Measurements from ENCODE around the gene SPATA13.

DNA sequence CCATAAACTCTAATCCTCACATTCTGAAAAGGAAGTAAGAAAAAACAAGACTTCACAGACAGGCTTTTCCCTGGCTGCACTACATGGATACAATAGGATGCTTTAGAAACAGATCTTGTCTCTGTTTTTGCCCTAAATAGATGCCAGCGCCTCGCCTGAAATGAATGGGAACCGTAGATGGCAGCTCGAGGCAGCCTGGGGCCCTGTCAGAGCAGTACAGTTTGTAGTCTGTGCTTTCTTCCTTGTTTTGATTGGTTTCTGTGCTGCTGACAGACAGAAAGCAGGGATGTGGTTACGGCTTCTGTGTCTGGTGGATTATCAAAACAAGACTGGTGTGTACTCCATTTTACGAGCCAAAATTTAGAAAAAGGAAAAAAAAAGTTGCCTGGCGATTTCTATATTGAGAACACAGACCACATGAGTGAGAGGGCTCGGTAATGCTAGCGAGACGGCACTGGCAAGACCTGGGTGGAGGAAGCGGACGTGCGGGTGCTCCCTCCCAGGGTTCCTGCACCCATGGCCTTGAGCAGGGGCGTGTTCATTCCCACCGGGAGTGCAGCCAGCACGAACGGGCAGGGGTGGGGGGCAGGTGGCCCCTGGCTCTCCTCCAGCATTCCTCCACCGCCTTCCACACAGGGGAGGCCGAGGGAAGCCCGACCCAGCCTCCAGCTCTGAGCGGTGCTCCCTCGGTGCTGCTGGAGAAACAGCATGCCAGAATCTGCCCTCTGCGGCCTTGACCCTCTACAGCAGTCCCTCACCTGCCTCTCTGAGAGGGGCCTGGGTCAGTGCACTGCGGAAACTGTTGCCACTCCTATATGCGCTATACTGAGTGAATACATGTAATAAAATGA lies 111.3 kb downstream of the SPATA13 start:
- TF ChIP-seq, protein P1, sequence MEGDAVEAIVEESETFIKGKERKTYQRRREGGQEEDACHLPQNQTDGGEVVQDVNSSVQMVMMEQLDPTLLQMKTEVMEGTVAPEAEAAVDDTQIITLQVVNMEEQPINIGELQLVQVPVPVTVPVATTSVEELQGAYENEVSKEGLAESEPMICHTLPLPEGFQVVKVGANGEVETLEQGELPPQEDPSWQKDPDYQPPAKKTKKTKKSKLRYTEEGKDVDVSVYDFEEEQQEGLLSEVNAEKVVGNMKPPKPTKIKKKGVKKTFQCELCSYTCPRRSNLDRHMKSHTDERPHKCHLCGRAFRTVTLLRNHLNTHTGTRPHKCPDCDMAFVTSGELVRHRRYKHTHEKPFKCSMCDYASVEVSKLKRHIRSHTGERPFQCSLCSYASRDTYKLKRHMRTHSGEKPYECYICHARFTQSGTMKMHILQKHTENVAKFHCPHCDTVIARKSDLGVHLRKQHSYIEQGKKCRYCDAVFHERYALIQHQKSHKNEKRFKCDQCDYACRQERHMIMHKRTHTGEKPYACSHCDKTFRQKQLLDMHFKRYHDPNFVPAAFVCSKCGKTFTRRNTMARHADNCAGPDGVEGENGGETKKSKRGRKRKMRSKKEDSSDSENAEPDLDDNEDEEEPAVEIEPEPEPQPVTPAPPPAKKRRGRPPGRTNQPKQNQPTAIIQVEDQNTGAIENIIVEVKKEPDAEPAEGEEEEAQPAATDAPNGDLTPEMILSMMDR (IDR thresholded peaks at IDR 0.05; ENCODE audit: low read depth, low read length): no peak
- TF ChIP-seq EZH2phosphoT487 (IDR thresholded peaks at IDR 0.05; ENCODE audit: low read depth): no peak

All from OCI-LY3 (cell line).